ENCODE results near the gene ATP6V1G2. TPM values are rescaled to one million over a fixed set of nuclear protein-coding genes. Genes with fewer than 3 reads are reported as not detected.

The ATP6V1G2 gene
- total RNA-seq = 3.3 and 4.0 TPM in 2 replicates

DNA sequence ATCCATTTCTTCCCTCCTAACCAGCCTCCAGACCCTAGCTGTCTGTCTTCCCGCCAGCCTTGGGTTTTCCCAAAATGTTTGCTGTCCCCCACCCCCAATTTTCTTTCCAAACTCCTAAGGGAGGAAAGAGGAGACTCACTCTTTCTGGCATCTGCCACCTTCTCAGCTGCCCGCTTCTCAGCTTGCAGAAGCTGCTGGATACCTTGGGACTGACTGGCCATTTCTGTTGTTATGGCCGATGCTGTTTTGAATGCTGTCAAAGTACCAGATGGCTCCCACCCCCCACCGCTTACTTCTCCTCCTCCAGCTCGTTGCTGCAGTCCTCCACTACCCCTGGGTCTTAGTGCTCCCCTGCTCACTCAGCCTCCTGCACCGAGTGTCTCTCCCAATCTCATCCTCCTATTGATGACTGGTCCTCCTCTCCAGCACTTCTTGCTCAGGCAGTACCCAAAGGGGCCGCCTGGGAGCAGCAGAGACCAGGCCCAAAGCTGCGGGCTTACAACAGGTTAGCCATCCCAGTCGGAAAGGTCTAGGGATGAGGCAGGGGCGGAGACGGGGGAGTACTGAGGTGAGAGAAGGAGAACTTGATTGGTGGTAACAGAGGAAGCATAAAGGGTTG is at the start of gene ATP6V1G2:
ATP6V1G2 (minus strand) TSS at position 270 of the 619 bp plus-strand sequence; CDS start at position 221, 49 bp downstream.

DNA sequence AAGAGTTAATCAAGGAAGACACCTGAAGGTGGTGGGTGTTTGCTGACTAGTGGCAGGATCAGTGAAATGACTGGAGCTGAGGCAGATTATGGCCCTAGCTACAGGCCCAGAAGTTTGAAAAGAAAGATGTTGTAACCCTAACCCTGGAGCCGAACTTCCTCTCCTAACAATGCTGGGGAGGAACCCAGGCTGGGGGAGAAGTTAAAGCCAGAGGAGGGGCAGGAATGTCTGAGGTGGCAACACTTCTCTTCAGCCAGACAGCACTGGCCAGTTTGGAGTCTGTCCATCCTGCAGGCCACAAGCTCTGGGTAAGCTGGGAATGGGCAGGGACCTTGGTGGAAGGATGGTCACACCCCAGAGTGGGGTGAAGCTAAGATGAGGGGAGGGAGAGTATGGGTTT is 39.6 kb upstream of the ATP6V1G2 start, which contains the start of gene LST1:
LST1 (plus strand) TSS at position 270 of the 400 bp plus-strand sequence. CDS start 1,023 bp downstream, outside the sequence.

DNA sequence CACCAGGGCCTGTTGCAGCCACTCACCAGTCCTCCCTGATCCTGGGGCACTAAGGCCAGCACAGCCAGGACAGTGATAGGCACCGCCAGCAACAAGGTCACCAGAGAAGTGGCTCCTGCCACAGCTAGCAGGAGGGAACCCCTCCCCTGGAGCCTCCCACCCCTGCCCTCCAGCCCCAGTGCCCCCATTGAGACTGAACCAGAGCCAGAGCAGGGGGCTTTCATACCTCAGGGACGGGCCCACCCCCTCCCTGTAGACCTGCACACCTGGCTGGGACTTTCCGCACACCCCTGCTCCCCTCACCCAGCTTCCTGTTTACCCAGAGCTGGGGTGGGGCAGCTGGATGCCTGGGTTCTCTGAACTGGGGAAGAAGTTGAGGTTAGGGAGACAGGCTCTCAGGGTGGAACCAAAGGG is 35.8 kb upstream of the ATP6V1G2 start, which contains the start of gene LTB:
LTB (minus strand) TSS at position 195 of the 414 bp plus-strand sequence; CDS start at position 188, 7 bp downstream.

DNA sequence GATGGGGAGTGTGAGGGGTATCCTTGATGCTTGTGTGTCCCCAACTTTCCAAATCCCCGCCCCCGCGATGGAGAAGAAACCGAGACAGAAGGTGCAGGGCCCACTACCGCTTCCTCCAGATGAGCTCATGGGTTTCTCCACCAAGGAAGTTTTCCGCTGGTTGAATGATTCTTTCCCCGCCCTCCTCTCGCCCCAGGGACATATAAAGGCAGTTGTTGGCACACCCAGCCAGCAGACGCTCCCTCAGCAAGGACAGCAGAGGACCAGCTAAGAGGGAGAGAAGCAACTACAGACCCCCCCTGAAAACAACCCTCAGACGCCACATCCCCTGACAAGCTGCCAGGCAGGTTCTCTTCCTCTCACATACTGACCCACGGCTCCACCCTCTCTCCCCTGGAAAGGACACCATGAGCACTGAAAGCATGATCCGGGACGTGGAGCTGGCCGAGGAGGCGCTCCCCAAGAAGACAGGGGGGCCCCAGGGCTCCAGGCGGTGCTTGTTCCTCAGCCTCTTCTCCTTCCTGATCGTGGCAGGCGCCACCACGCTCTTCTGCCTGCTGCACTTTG is 29.0 kb upstream of the ATP6V1G2 start, which contains the start of gene TNF:
TNF (plus strand) TSS at position 231 of the 567 bp plus-strand sequence; CDS start at position 408, 177 bp downstream.

DNA sequence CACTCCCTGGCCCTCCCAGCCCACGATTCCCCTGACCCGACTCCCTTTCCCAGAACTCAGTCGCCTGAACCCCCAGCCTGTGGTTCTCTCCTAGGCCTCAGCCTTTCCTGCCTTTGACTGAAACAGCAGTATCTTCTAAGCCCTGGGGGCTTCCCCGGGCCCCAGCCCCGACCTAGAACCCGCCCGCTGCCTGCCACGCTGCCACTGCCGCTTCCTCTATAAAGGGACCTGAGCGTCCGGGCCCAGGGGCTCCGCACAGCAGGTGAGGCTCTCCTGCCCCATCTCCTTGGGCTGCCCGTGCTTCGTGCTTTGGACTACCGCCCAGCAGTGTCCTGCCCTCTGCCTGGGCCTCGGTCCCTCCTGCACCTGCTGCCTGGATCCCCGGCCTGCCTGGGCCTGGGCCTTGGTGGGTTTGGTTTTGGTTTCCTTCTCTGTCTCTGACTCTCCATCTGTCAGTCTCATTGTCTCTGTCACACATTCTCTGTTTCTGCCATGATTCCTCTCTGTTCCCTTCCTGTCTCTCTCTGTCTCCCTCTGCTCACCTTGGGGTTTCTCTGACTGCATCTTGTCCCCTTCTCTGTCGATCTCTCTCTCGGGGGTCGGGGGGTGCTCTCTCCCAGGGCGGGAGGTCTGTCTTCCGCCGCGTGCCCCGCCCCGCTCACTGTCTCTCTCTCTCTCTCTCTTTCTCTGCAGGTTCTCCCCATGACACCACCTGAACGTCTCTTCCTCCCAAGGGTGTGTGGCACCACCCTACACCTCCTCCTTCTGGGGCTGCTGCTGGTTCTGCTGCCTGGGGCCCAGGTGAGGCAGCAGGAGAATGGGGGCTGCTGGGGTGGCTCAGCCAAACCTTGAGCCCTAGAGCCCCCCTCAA is 25.9 kb upstream of the ATP6V1G2 start, which contains the start of gene LTA:
LTA (plus strand) TSS at position 249 of the 871 bp plus-strand sequence; CDS start at position 703, 454 bp downstream.

DNA sequence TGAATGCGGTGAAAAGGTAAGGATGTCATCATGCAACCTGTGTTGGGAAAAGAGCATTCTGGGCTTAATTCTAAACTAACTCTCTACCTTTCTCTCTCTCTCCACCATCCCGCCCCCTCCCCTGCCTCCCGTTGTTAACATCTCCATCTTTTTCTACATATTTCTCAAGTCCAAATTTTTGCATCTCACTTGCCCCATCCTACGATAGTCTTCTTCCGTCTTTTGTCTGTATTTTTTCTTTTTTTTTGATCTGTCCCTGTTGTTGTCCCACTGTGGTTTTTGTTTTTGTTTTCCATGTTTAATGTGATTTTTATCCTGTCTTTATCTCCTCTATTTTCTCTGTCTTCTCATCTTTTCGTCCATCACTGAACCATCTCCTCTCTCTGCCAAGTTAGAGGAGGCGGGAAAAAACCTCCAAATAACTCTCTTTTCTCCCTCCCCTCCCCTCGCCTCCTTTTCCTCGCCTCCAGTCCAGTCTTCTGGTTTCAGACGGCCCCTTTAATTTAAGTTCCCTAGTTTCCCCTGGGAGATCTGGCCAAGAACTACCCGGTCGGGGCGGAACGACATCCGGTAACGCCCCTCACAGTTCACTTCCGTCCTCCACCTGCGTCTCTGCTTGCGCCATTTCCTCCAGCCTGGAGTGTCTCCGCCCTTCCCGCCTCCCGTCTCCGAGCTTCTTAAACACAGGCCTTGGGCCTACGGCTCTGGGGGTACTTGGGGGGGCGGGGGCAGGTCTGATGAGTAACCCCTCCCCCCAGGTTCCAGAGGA is 734 bp upstream of the ATP6V1G2 start, which contains the start of gene NFKBIL1:
NFKBIL1 (plus strand) TSS at position 651 of the 769 bp plus-strand sequence; CDS start at position 738, 87 bp downstream.

DNA sequence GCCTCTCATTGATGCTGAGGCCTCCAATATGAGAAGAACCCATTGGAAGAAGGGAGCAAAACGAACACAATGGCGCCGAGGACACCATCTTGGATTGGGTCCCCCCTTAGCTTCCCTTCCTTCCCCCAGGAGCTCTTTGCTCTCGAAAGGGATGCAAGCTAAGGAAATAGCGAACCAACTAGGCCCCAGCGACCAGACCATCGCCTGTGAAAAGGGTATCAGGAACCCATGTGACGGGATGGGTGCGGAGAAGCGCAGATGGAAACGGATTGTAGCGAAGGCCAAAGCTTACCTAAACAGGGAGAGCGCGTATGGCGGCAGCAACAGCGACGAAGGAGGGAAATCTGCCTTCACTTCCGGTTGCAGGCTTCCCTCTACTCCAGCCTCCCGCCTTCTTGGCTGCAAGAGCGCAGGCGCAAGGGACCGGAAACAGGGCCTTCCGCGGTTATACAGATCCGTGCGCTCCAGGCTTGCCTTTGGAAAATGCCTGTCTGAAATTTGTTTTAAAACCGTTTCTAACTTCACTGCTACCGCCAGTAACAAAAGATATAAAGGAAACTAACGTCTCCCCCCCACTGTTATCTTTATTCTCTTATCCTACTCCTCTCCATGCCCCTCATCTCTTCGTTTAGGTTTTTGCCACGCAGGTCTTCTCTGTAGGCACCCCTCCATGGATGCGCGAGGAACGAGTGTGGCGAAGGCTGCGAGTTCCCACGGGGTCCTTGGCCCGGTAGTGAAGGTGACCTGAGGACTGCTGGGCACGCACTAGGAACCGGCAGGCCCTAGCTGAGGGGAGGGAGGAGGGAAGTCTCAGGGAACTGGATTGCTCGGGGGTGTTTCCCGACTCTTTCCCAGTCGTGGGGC is 4.5 kb downstream of the ATP6V1G2 start, which contains the start of gene DDX39B:
DDX39B (minus strand) TSS at position 346 of the 864 bp plus-strand sequence. CDS start 1,471 bp downstream, outside the sequence.

DNA sequence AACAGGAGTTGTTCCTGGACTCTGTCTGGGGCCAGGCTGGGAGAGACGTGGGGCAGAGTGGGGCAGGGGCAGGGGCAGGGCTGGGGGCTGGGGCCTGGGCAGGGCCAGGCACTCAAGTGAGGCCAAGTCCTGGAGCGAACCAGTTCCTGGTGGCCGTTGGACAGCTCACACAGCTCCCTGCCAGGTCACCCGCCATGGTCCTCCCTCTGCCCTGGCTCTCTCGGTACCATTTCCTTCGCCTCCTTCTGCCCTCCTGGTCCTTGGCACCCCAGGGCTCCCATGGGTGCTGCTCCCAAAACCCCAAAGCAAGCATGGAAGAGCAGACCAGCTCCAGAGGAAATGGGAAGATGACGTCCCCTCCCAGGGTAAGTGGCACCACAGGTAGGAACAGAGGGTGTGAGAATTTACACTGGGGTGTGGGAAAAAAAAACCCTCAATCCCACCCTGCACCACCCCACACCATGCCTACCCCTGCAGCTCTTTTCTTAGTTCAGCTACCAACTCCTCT is 17.5 kb downstream of the ATP6V1G2 start, which contains the start of gene MCCD1:
MCCD1 (plus strand) TSS at position 142 of the 508 bp plus-strand sequence; CDS start at position 195, 53 bp downstream.

DNA sequence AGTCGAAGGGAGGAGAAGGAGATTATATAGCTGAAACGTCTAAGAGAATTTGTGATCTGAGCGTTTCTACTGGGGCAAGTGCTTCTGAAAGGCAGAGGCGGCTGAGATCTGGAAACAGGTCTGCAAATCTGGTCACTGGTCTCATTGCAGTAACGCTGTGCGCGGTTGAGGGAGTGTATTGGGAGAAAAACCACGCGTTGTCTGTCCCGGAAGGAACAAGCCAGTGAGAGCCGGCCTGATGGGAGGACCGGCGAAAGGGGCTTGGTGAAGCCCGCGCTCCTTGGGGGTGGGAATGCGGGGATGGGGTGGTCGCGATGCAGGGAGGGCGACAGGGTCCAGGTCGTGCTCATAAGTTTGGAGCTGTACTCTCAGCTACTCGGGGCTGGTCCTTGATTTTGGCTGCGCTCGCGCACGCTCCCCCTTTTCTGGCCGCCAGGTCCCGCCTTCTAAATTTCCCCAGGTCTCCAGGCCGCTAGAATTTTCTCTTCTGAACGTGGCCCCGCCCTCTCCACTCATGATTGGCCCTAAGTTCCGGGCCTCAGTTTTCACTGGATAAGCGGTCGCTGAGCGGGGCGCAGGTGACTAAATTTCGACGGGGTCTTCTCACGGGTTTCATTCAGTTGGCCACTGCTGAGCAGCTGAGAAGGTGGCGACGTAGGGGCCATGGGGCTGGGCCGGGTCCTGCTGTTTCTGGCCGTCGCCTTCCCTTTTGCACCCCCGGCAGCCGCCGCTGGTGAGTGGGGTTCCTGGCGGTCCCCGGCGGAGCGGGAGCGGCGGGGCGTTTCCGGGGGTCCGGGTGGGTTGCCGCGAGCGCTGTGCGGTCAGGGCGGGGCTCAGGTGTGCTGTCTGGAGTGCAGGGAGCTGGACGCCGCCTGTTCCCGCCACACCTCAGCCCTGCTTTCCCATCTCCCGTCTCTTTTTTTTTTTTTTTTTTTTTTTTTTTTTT is 48.6 kb downstream of the ATP6V1G2 start, which contains the start of gene MICB:
MICB (plus strand) TSS at position 615 of the 946 bp plus-strand sequence; CDS start at position 664, 49 bp downstream.

Other genes starting within 250 kb of the ATP6V1G2 start
- gene HLA-B, start 189.4 kb downstream of the ATP6V1G2 start, total RNA-seq = 361 and 423 TPM in 2 replicates
- gene MICA, start 143.0 kb downstream of the ATP6V1G2 start, total RNA-seq = 18.3 and 28.3 TPM in 2 replicates
- 14.4 and 20.9 TPM in 2 replicates for gene MICB, start 48.5 kb downstream of the ATP6V1G2 start, total RNA-seq
- gene MCCD1, start 17.6 kb downstream of the ATP6V1G2 start, total RNA-seq = not detected in 2 replicates
- 366 and 394 TPM in 2 replicates for gene DDX39B, start 4.6 kb downstream of the ATP6V1G2 start, total RNA-seq
- 22.6 and 22.9 TPM in 2 replicates for gene NFKBIL1, start 1.0 kb upstream of the ATP6V1G2 start, total RNA-seq
- gene LTA, start 25.7 kb upstream of the ATP6V1G2 start, total RNA-seq = not detected in 2 replicates
- not detected in 2 replicates for gene TNF, start 29.0 kb upstream of the ATP6V1G2 start, total RNA-seq
- not detected in 2 replicates for gene LTB, start 35.8 kb upstream of the ATP6V1G2 start, total RNA-seq
- not detected in 2 replicates for gene LST1, start 39.7 kb upstream of the ATP6V1G2 start, total RNA-seq
- not detected in 2 replicates for gene NCR3, start 46.4 kb upstream of the ATP6V1G2 start, total RNA-seq
- not detected in 2 replicates for gene AIF1, start 68.6 kb upstream of the ATP6V1G2 start, total RNA-seq
- 31.6 and 39.6 TPM in 2 replicates for gene PRRC2A, start 74.1 kb upstream of the ATP6V1G2 start, total RNA-seq
- 107 and 122 TPM in 2 replicates for gene BAG6, start 106.1 kb upstream of the ATP6V1G2 start, total RNA-seq
- gene APOM, start 109.3 kb upstream of the ATP6V1G2 start, total RNA-seq = 1.5 and 1.8 TPM in 2 replicates
- gene C6orf47, start 114.2 kb upstream of the ATP6V1G2 start, total RNA-seq = 22.2 and 26.7 TPM in 2 replicates
- 14.3 and 15.4 TPM in 2 replicates for gene GPANK1, start 118.4 kb upstream of the ATP6V1G2 start, total RNA-seq
- 80.7 and 85.0 TPM in 2 replicates for gene CSNK2B, start 119.5 kb upstream of the ATP6V1G2 start, total RNA-seq
- gene LY6G5B, start 123.4 kb upstream of the ATP6V1G2 start, total RNA-seq = 2.0 and 3.2 TPM in 2 replicates
- gene LY6G5C, start 134.5 kb upstream of the ATP6V1G2 start, total RNA-seq = 0.40 and 0.75 TPM in 2 replicates
- gene ABHD16A, start 156.7 kb upstream of the ATP6V1G2 start, total RNA-seq = 51.5 and 62.8 TPM in 2 replicates
- not detected in 2 replicates for gene LY6G6F, start 160.3 kb upstream of the ATP6V1G2 start, total RNA-seq
- gene LY6G6D, start 168.7 kb upstream of the ATP6V1G2 start, total RNA-seq = not detected in 2 replicates
- not detected in 2 replicates for gene LY6G6C, start 175.1 kb upstream of the ATP6V1G2 start, total RNA-seq
- not detected in 2 replicates for gene MPIG6B, start 176.8 kb upstream of the ATP6V1G2 start, total RNA-seq
- 112 and 142 TPM in 2 replicates for gene DDAH2, start 182.7 kb upstream of the ATP6V1G2 start, total RNA-seq
- 784 and 832 TPM in 2 replicates for gene CLIC1, start 189.9 kb upstream of the ATP6V1G2 start, total RNA-seq
- gene MSH5, start 193.4 kb upstream of the ATP6V1G2 start, total RNA-seq = 5.3 and 5.4 TPM in 2 replicates
- gene SAPCD1, start 216.0 kb upstream of the ATP6V1G2 start, total RNA-seq = 1.8 and 1.9 TPM in 2 replicates
- gene VWA7, start 230.7 kb upstream of the ATP6V1G2 start, total RNA-seq = 0.13 and 0.19 TPM in 2 replicates
- gene VARS1, start 249.1 kb upstream of the ATP6V1G2 start, total RNA-seq = 37.6 and 48.4 TPM in 2 replicates

Measured in aortic smooth muscle cell (primary cell).